MM.1S (cell line): ENCODE measurements around the gene EMILIN1.

Experiments used
- DNase-seq: peaks from one replicate; pipeline ENCODE4 v3.0.0-alpha.2; 2015
- H2AFZ ChIP-seq: fragments of 300-600 bp; sonication (generic); 2 replicates; pipeline ENCODE4 v1.6.0; 2016; ENCODE audit warnings: antibody characterized with exemption, low read length
- H3F3A ChIP-seq: fragments of 300-600 bp; sonication (generic); 2 replicates; pipeline ENCODE4 v1.6.1; 2016; ENCODE audit warnings: mild to moderate bottlenecking, antibody characterized with exemption, low read length, moderate library complexity, mixed read lengths; ENCODE audit not compliant: insufficient read depth
- H3K27ac ChIP-seq: fragments of 300-600 bp; sonication (generic); 2 replicates; pipeline ENCODE4 v1.5.1; 2016; ENCODE audit warnings: mild to moderate bottlenecking, low read length
- H3K27me3 ChIP-seq: fragments of 300-600 bp; sonication (generic); replicated peaks from 2 replicates; pipeline ENCODE4 v1.6.0; 2016; ENCODE audit warnings: low read length; ENCODE audit not compliant: insufficient read depth
- H3K36me3 ChIP-seq: fragments of 300-600 bp; sonication (generic); replicated peaks from 2 replicates; pipeline ENCODE4 v1.6.1; 2016; ENCODE audit warnings: mild to moderate bottlenecking, low read length, mixed read lengths; ENCODE audit not compliant: insufficient read depth
- H3K4me1 ChIP-seq: fragments of 300-600 bp; sonication (generic); 2 replicates; pipeline ENCODE4 v1.6.1; 2016; ENCODE audit warnings: low read length, mixed read lengths
- H3K4me2 ChIP-seq: fragments of 300-600 bp; sonication (generic); 2 replicates; pipeline ENCODE4 v1.6.0; 2016; ENCODE audit warnings: low read depth, low read length
- H3K4me3 ChIP-seq: fragments of 300-600 bp; sonication (generic); 2 replicates; pipeline ENCODE4 v1.5.1; 2016; ENCODE audit warnings: low read length, mixed read lengths
- H3K79me2 ChIP-seq: fragments of 300-600 bp; sonication (generic); 2 replicates; pipeline ENCODE4 v1.6.1; 2016; ENCODE audit warnings: mixed run types, low read length, mixed read lengths
- H3K9ac ChIP-seq: fragments of 300-600 bp; sonication (generic); 2 replicates; pipeline ENCODE4 v1.6.1; 2016; ENCODE audit warnings: low read length, mixed read lengths
- H3K9me2 ChIP-seq: fragments of 300-600 bp; sonication (generic); replicated peaks from 2 replicates; pipeline ENCODE4 v1.6.1; 2016; ENCODE audit warnings: mild to moderate bottlenecking, low read length, mixed read lengths; ENCODE audit not compliant: insufficient read depth
- H3K9me3 ChIP-seq: fragments of 300-600 bp; sonication (generic); replicated peaks from 2 replicates; pipeline ENCODE4 v1.6.1; 2016; ENCODE audit warnings: mild to moderate bottlenecking, low read length, mixed read lengths; ENCODE audit not compliant: insufficient read depth
- H4K20me1 ChIP-seq: fragments of 300-600 bp; sonication (generic); 2 replicates; pipeline ENCODE4 v1.6.1; 2016; ENCODE audit warnings: mild to moderate bottlenecking, low read length, moderate library complexity, mixed read lengths; ENCODE audit not compliant: insufficient read depth
- EZH2 ChIP-seq: fragments of 300-600 bp; sonication (generic); optimal IDR thresholded peaks from 2 replicates; pipeline ENCODE3; 2017; ENCODE audit warnings: low read depth, mild to moderate bottlenecking, antibody characterized with exemption, low read length, mixed read lengths
- EZH2phosphoT487 ChIP-seq: fragments of 300-600 bp; sonication (generic); IDR thresholded peaks from 2 replicates; pipeline ENCODE4 v1.6.1; 2018; ENCODE audit warnings: antibody characterized with exemption, low read length
- TF ChIP-seq, protein P1 (sequence below): fragments of 300-600 bp; sonication (generic); IDR thresholded peaks from 2 replicates; pipeline ENCODE4 v1.5.1; 2016; ENCODE audit warnings: antibody characterized with exemption, low read length, mixed read lengths

EMILIN1 gene

DNA sequence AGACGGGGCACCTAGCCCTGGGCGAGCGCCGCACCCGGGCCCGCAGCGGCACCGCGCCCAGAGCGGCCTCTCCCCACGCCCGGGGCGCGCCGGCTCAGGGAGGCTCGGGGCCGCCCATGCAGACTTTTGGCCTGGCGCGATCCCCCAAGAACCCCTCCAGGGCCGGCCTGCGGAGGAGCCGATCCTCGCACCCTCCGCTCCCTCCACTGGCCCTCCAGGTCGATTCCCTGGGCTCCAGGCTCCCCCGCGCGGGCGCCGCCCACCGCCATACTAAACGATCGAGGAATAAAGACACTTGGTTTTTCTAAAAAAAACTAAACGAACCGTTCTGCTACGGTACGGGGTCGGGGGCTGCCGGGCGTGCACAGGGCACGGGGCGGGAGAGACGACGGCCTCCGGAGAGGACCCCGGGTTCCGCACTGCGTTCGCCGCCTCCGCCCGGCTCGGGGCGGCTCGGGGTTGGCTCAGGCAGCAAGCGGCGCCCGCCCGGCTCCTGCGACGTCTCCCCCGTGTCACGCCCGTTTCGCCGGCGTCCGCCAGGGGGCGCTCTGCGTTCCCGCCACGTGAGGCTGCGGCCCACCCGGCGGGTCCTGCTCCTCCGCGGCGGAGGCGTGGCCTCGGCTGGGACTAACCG, 7.8 kb downstream of the EMILIN1 start:
- Histone ChIP-seq H3K4me3 (peak overlapping the region; percentile 64), H3K4me2 (peak overlapping the region; percentile 59), H3K9me2 (no peaks in the 10 kb centered on the region), H3K27ac (peak overlapping the region; percentile 46; the same call in 1 of the 2 replicates), H3K4me1 (peaks cover 15% of the 10 kb centered on the region), H3K79me2 (peaks cover 24% of the 10 kb centered on the region), H2AFZ (peak overlapping the region; percentile 29), H3K27me3 (no peaks in the 10 kb centered on the region), H3F3A (peaks cover 24% of the 10 kb centered on the region), H3K36me3 (no peaks in the 10 kb centered on the region), H4K20me1 (no peaks in the 10 kb centered on the region), H3K9ac (peak overlapping the region; percentile 65), H3K9me3 (no peaks in the 10 kb centered on the region)
- peak; percentile 96 for DNase-seq
- TF ChIP-seq EZH2phosphoT487: no peak
- TF ChIP-seq EZH2: no peak
- TF ChIP-seq, protein P1, sequence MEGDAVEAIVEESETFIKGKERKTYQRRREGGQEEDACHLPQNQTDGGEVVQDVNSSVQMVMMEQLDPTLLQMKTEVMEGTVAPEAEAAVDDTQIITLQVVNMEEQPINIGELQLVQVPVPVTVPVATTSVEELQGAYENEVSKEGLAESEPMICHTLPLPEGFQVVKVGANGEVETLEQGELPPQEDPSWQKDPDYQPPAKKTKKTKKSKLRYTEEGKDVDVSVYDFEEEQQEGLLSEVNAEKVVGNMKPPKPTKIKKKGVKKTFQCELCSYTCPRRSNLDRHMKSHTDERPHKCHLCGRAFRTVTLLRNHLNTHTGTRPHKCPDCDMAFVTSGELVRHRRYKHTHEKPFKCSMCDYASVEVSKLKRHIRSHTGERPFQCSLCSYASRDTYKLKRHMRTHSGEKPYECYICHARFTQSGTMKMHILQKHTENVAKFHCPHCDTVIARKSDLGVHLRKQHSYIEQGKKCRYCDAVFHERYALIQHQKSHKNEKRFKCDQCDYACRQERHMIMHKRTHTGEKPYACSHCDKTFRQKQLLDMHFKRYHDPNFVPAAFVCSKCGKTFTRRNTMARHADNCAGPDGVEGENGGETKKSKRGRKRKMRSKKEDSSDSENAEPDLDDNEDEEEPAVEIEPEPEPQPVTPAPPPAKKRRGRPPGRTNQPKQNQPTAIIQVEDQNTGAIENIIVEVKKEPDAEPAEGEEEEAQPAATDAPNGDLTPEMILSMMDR: peak; percentile 63

DNA sequence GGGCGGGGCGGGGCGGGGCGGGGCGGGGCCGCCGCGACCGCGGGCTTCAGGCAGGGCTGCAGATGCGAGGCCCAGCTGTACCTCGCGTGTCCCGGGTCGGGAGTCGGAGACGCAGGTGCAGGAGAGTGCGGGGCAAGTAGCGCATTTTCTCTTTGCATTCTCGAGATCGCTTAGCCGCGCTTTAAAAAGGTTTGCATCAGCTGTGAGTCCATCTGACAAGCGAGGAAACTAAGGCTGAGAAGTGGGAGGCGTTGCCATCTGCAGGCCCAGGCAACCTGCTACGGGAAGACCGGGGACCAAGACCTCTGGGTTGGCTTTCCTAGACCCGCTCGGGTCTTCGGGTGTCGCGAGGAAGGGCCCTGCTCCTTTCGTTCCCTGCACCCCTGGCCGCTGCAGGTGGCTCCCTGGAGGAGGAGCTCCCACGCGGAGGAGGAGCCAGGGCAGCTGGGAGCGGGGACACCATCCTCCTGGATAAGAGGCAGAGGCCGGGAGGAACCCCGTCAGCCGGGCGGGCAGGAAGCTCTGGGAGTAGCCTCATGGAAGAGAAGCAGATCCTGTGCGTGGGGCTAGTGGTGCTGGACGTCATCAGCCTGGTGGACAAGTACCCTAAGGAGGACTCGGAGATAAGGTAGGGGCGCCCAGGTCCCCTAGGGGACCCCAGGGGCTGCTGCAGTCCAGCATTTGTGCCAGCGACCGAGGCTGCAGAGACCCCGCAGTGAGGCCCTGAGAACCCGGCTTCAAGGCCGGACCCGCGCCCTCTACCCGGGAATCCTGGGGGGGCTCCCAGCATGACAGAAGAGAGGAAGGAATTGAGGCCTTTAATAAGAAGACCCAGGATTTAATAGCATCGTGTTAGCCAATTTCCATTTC, 8.5 kb downstream of the EMILIN1 start, which contains the start of gene KHK:
KHK (plus strand) TSS at position 49 of the 870 bp plus-strand sequence; CDS start at position 537, 488 bp downstream.
- Histone ChIP-seq H4K20me1 (no peaks in the 10 kb centered on the region), H3K4me3 (peak within 1 kb of the TSS; percentile 84), H3K9ac (peak within 1 kb of the TSS; percentile 66), H3K27ac (peak within 1 kb of the TSS; percentile 73), H3K4me2 (peak within 1 kb of the TSS; percentile 99), H3K36me3 (no peaks in the 10 kb centered on the region), H3K9me3 (no peaks in the 10 kb centered on the region), H3K9me2 (no peaks in the 10 kb centered on the region), H2AFZ (peak within 1 kb of the TSS; percentile 79), H3K4me1 (peaks cover 8% of the 10 kb centered on the region), H3K79me2 (peaks cover 21% of the 10 kb centered on the region), H3K27me3 (no peaks in the 10 kb centered on the region), H3F3A (peaks cover 20% of the 10 kb centered on the region)
- no peak for DNase-seq
- TF ChIP-seq EZH2phosphoT487 (no peak), EZH2 (no peak)
- TF ChIP-seq, protein P1: no peak

DNA sequence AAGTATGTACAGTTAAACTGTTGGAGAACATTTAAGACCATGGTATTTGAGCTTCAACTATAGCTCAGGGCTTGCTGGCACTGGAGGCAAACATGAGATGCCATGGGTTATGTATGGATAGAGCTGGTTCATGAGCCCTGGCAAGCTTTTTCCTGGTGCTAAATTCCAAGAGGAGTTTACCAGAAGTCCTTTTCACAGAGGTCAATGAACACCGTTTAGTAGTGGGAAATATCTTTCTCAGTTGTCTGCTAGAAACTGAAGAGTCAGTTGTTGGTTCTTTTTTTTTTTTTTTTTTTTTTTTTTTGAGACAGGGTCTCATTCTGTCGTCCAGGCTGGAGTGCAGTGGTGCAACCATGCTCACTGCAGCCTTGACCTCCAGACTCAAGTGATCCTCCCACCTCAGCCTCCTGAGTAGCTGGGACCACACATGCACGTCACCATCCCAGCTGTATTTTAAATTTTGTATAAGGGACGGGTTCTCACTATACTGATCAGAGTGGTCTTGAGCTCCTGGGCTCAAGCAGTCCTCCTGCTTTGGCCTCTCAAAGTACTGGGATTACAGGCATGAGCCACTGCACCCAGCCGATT, 9.5 kb downstream of the EMILIN1 start:
- TF ChIP-seq, protein P1: no peak
- TF ChIP-seq EZH2phosphoT487: no peak
- TF ChIP-seq EZH2: no peak
- no peak overlapping the region for H2AFZ ChIP-seq
- no peak overlapping the region; the same call in 1 of the 2 replicates for H3K9ac ChIP-seq
- no peak overlapping the region for H3K27ac ChIP-seq
- H3K4me1 ChIP-seq: peaks cover 4% of the 10 kb centered on the region; the same call in 1 of the 2 replicates
- H3K4me3 ChIP-seq: peak overlapping the region; percentile 84
- no peaks in the 10 kb centered on the region for H3K9me3 ChIP-seq
- DNase-seq: no peak
- H3K36me3 ChIP-seq: no peaks in the 10 kb centered on the region
- no peaks in the 10 kb centered on the region for H4K20me1 ChIP-seq
- H3F3A ChIP-seq: peaks cover 20% of the 10 kb centered on the region
- H3K27me3 ChIP-seq: no peaks in the 10 kb centered on the region
- peaks cover 18% of the 10 kb centered on the region for H3K79me2 ChIP-seq
- H3K9me2 ChIP-seq: no peaks in the 10 kb centered on the region
- peak overlapping the region; percentile 99 for H3K4me2 ChIP-seq
